ENCODE results near the gene TMEM129. TPM values are rescaled to one million over a fixed set of nuclear protein-coding genes. Genes with fewer than 3 reads are reported as not detected.

Gene TMEM129
- total RNA-seq, 2 donors from 2014 or later: 73.7 to 81.7 TPM

GRCh38 chr4:1721666-1722550 lies 785 bp upstream of the TMEM129 start:
- no peak overlapping the region for H3K27ac ChIP-seq
- TF ChIP-seq CTCF (IDR thresholded peaks at IDR 0.05) (no peak), POLR2A (IDR thresholded peaks at IDR 0.05) (no peak), POLR2AphosphoS5 (IDR thresholded peaks at IDR 0.05) (no peak)
- H3K27me3 ChIP-seq (replicated peaks; ENCODE audit: insufficient read depth): no peaks in the 10 kb centered on the region
- H3K36me3 ChIP-seq: peaks cover 0 to 3% of the 10 kb centered on the region in 2 donors
- WGBS: 8% methylated on average over 31 of the region's 61 CpGs
- intact Hi-C loops (cut with DNase I): loop anchor here (5.0 kb wide), 1 partner anchor 40 kb away; the partner anchor contains the start of gene FAM53A
- H3K4me3 ChIP-seq: peak overlapping the region; percentile 63 to 67
- peaks cover 23% of the 10 kb centered on the region for H3K4me1 ChIP-seq (replicated peaks)
- H3K9me3 ChIP-seq: no peaks in the 10 kb centered on the region
- DNase-seq (ENCODE audit: low spot score): no peak

GRCh38 chr4:1720163-1720983 lies 750 bp downstream of the TMEM129 start:
- no peaks in the 10 kb centered on the region for H3K9me3 ChIP-seq
- H3K4me1 ChIP-seq (replicated peaks): peaks cover 25% of the 10 kb centered on the region
- TF ChIP-seq CTCF (IDR thresholded peaks at IDR 0.05) (peak in 1 of 4 experiments; percentile 14), POLR2A (IDR thresholded peaks at IDR 0.05) (peak; percentile 33), POLR2AphosphoS5 (IDR thresholded peaks at IDR 0.05) (peak; percentile 23)
- H3K27ac ChIP-seq: peak overlapping the region; percentile 85 to 89
- H3K36me3 ChIP-seq: peaks cover 0 to 3% of the 10 kb centered on the region in 2 donors
- peak overlapping the region; percentile 63 to 67 for H3K4me3 ChIP-seq
- H3K27me3 ChIP-seq (replicated peaks; ENCODE audit: insufficient read depth): no peaks in the 10 kb centered on the region
- under 1% methylated on average over 40 of the region's 79 CpGs for WGBS
- intact Hi-C loops (cut with DNase I): loop anchor here (5.0 kb wide), 1 partner anchor 38 kb away; the partner anchor contains the start of gene FAM53A
- DNase-seq (ENCODE audit: low spot score): peak; percentile 25

GRCh38 chr4:1718095-1718850 lies 2.9 kb downstream of the TMEM129 start:
- TF ChIP-seq POLR2A (IDR thresholded peaks at IDR 0.05): no peak
- TF ChIP-seq CTCF (IDR thresholded peaks at IDR 0.05): no peak
- peak; percentile 73 for TF ChIP-seq POLR2AphosphoS5 (IDR thresholded peaks at IDR 0.05)
- intact Hi-C loops (cut with DNase I): loop anchor here (10.0 kb wide), 1 partner anchor 527 kb away; the partner anchor contains the start of genes HAUS3 and POLN

More at GRCh38 chr4:1718095-1718850, 2.9 kb downstream of the TMEM129 start:
- Histone ChIP-seq H3K9me3 (no peaks in the 10 kb centered on the region), H3K27me3 (replicated peaks; ENCODE audit: insufficient read depth) (no peaks in the 10 kb centered on the region), H3K27ac (peak overlapping the region in 1 of 2 donors; percentile 58), H3K36me3 (peaks cover 0 to 3% of the 10 kb centered on the region in 2 donors), H3K4me3 (no peak overlapping the region), H3K4me1 (replicated peaks) (peaks cover 32% of the 10 kb centered on the region)
- WGBS: 77% methylated on average over 31 of the region's 31 CpGs
- peak; percentile 62 for DNase-seq (ENCODE audit: low spot score)
